ENCODE measurements around the gene COMMD4. TPM values are rescaled to one million over a fixed set of nuclear protein-coding genes. Genes with fewer than 3 reads are reported as not detected.

The COMMD4 gene
- total and polyA plus RNA-seq, 2 donors (not counting 1 experiment from before 2014, with no cell fraction given): 65.9 to 74.9 TPM

DNA sequence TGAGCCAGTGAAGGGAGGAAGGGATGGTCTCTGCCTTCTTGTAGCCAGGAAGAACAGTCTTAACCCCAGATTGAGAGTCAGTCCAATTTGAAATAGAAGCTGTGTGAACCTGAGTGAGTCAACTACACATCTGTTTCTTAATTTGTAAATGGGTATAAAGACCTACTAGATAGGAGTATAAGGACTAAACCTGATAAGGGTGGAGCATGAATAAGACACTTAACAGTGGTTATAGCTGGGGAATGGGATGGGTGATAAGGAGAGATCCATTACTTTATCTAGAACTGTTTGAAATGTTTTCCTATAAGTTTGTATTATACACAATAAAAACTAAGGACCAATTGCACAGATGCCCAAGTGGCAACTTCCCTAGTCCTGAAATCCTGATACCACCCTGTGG is 31.1 kb downstream of the COMMD4 start:
- peaks cover 17% of the 10 kb centered on the region for H3K36me3 ChIP-seq (ENCODE audit: control insufficient read depth, insufficient read depth, low read length)
- TF ChIP-seq, protein P1, sequence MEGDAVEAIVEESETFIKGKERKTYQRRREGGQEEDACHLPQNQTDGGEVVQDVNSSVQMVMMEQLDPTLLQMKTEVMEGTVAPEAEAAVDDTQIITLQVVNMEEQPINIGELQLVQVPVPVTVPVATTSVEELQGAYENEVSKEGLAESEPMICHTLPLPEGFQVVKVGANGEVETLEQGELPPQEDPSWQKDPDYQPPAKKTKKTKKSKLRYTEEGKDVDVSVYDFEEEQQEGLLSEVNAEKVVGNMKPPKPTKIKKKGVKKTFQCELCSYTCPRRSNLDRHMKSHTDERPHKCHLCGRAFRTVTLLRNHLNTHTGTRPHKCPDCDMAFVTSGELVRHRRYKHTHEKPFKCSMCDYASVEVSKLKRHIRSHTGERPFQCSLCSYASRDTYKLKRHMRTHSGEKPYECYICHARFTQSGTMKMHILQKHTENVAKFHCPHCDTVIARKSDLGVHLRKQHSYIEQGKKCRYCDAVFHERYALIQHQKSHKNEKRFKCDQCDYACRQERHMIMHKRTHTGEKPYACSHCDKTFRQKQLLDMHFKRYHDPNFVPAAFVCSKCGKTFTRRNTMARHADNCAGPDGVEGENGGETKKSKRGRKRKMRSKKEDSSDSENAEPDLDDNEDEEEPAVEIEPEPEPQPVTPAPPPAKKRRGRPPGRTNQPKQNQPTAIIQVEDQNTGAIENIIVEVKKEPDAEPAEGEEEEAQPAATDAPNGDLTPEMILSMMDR (conservative IDR thresholded peaks at IDR 0.05 in 1 of 2, IDR thresholded peaks at IDR 0.05 in 1 of 2; ENCODE audit: low read depth in 1 of 2, low read length in 2 of 2): no peak
- TF ChIP-seq EZH2 (IDR thresholded peaks at IDR 0.05; ENCODE audit: low read length, missing control alignments): no peak
- peaks cover 8% of the 10 kb centered on the region for H3K79me2 ChIP-seq (ENCODE audit: control insufficient read depth, insufficient read depth, low read length)
- H3K4me3 ChIP-seq (replicated peaks in 1 of 4; ENCODE audit: control extremely low read depth in 1 of 4, insufficient read depth in 1 of 4, low read depth in 3 of 4, low read length in 4 of 4): no peak overlapping the region
- H3K9ac ChIP-seq (ENCODE audit: insufficient read depth, low read length): no peak overlapping the region
- H3K27me3 ChIP-seq (ENCODE audit: control insufficient read depth, insufficient read depth, low read length): no peaks in the 10 kb centered on the region
- DNase-seq (ENCODE audit: low read depth in 2 of 2): no peak
- H3K4me2 ChIP-seq (ENCODE audit: extremely low read depth, insufficient read depth, low read length): no peak overlapping the region
- H3K9me3 ChIP-seq (ENCODE audit: control insufficient read depth, insufficient read depth, low read depth, low read length): no peaks in the 10 kb centered on the region
- H3K27ac ChIP-seq (ENCODE audit: insufficient read depth, low read length): no peak overlapping the region
- no peaks in the 10 kb centered on the region for H4K20me1 ChIP-seq (ENCODE audit: control insufficient read depth, extremely low read depth, insufficient read depth, low read length)
- H3K4me1 ChIP-seq (ENCODE audit: control insufficient read depth, extremely low read depth, insufficient read depth, low read length): peaks cover 9% of the 10 kb centered on the region
- no peak overlapping the region for H2AFZ ChIP-seq (ENCODE audit: low read length)

DNA sequence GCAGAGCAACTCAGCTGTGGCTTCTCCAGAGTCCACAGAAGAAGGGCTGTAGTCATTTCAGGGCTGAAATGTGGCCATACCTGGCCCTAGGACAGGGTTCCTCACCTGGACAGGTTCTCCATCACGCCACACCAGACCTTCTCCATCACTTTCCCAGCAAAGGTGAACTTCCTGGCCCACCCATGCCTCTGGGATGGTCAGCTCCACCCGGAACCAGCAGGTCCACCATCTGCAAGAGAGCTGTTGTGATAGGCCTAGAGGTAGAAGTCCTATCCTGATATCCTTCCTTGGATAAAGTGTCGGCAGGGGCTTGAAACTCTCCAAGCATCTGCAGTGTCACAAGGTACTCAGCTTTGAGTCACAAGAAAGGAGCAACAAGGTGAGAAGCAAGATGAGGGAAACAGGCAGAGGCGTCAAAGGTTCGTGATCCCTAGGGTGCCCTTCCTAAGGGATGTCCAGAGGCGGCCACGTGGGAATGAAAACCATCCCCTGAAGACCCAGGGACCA is 31.6 kb downstream of the COMMD4 start:
- Histone ChIP-seq H3K9ac (ENCODE audit: insufficient read depth, low read length) (no peak overlapping the region), H3K4me1 (ENCODE audit: control insufficient read depth, extremely low read depth, insufficient read depth, low read length) (peaks cover 9% of the 10 kb centered on the region), H3K27me3 (ENCODE audit: control insufficient read depth, insufficient read depth, low read length) (no peaks in the 10 kb centered on the region), H2AFZ (ENCODE audit: low read length) (no peak overlapping the region), H3K9me3 (ENCODE audit: control insufficient read depth, insufficient read depth, low read depth, low read length) (no peaks in the 10 kb centered on the region), H4K20me1 (ENCODE audit: control insufficient read depth, extremely low read depth, insufficient read depth, low read length) (no peaks in the 10 kb centered on the region), H3K4me2 (ENCODE audit: extremely low read depth, insufficient read depth, low read length) (peak overlapping the region; percentile 72), H3K36me3 (ENCODE audit: control insufficient read depth, insufficient read depth, low read length) (peaks cover 14% of the 10 kb centered on the region), H3K4me3 (replicated peaks in 1 of 4; ENCODE audit: control extremely low read depth in 1 of 4, insufficient read depth in 1 of 4, low read depth in 3 of 4, low read length in 4 of 4) (peak overlapping the region; percentile 63 to 88 (median 73)), H3K79me2 (ENCODE audit: control insufficient read depth, insufficient read depth, low read length) (peaks cover 8% of the 10 kb centered on the region), H3K27ac (ENCODE audit: insufficient read depth, low read length) (peak overlapping the region; percentile 86)
- TF ChIP-seq EZH2 (IDR thresholded peaks at IDR 0.05; ENCODE audit: low read length, missing control alignments): no peak
- TF ChIP-seq, protein P1 (conservative IDR thresholded peaks at IDR 0.05 in 1 of 2, IDR thresholded peaks at IDR 0.05 in 1 of 2; ENCODE audit: low read depth in 1 of 2, low read length in 2 of 2): no peak
- DNase-seq (ENCODE audit: low read depth in 2 of 2): no peak

DNA sequence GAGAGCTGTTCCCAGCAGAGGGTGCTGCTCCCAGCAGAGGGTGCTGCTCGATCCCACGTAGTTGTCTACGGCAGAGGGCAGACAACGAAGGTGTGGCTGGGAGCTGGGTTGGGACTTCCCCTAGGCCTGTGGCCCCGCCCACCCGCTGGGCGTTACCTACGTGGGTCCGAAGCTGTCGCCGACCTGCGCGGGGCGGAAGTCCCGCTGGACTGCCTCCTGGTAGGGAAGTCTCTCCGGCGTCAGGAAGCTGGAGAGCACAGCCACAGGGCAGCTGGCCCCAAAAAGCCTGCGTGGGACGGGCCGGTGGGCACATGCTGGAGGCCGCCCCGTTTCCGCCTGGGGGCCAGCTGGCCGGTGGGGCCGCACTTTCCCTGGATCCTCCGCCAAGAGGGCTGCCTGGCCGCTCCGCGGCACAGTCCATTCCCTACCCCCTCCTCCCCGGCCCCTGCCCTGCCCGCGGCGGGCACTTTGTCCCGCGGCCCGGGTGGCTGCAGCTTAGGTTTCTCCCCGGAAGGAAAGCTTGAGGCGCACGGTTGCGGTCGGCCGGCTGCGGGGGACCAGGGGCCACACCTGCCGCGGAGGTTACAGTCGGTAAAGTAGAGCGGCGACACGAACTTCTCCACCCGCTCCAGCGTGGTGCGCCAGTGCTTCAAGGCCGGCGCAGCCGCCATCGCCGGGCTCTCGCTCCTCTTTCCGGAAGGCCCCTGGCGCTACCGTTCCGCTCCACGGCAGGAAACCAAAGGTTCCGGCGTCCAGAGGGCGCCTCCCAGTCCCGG is 32.2 kb downstream of the COMMD4 start, which contains the start of gene MAN2C1:
TSS of gene MAN2C1 (minus strand) at position 695 of the 776 bp plus-strand sequence. CDS start at position 671, 24 bp downstream.
- peak within 1 kb of the TSS; percentile 100 for H3K4me2 ChIP-seq (ENCODE audit: extremely low read depth, insufficient read depth, low read length)
- peaks cover 15% of the 10 kb centered on the region for H3K36me3 ChIP-seq (ENCODE audit: control insufficient read depth, insufficient read depth, low read length)
- H4K20me1 ChIP-seq (ENCODE audit: control insufficient read depth, extremely low read depth, insufficient read depth, low read length): no peaks in the 10 kb centered on the region
- peak within 1 kb of the TSS; percentile 86 for H3K27ac ChIP-seq (ENCODE audit: insufficient read depth, low read length)
- H2AFZ ChIP-seq (ENCODE audit: low read length): peak within 1 kb of the TSS; percentile 73
- TF ChIP-seq, protein P1 (conservative IDR thresholded peaks at IDR 0.05 in 1 of 2, IDR thresholded peaks at IDR 0.05 in 1 of 2; ENCODE audit: low read depth in 1 of 2, low read length in 2 of 2): peak; percentile 45 to 81
- no peak for TF ChIP-seq EZH2 (IDR thresholded peaks at IDR 0.05; ENCODE audit: low read length, missing control alignments)
- peaks cover 8% of the 10 kb centered on the region for H3K79me2 ChIP-seq (ENCODE audit: control insufficient read depth, insufficient read depth, low read length)
- peak within 1 kb of the TSS; percentile 92 for H3K9ac ChIP-seq (ENCODE audit: insufficient read depth, low read length)
- H3K27me3 ChIP-seq (ENCODE audit: control insufficient read depth, insufficient read depth, low read length): no peaks in the 10 kb centered on the region
- peak; percentile 94 to 96 for DNase-seq (ENCODE audit: low read depth in 2 of 2)
- peak within 1 kb of the TSS; percentile 63 to 88 (median 73) for H3K4me3 ChIP-seq (replicated peaks in 1 of 4; ENCODE audit: control extremely low read depth in 1 of 4, insufficient read depth in 1 of 4, low read depth in 3 of 4, low read length in 4 of 4)
- H3K4me1 ChIP-seq (ENCODE audit: control insufficient read depth, extremely low read depth, insufficient read depth, low read length): peaks cover 9% of the 10 kb centered on the region
- H3K9me3 ChIP-seq (ENCODE audit: control insufficient read depth, insufficient read depth, low read depth, low read length): no peaks in the 10 kb centered on the region

Data from fibroblast of lung (primary cell).